Activated CD8-positive, alpha-beta memory T cell treated with anti-CD3 and anti-CD28 coated beads for 1 hour (primary cell): ENCODE data around the gene HIC1.

Source experiments
- DNase-seq, 2 donors: peaks; one replicate each; pipeline ENCODE4 v3.0.0-alpha.2; 2020; ENCODE audit warnings: low read depth in 1 of 2; ENCODE audit errors: extremely low read depth in 1 of 2

Gene HIC1

GRCh38 chr17:2024572-2025219 is 30.2 kb upstream of the HIC1 start:
- DNase-seq = no peak

DNA sequence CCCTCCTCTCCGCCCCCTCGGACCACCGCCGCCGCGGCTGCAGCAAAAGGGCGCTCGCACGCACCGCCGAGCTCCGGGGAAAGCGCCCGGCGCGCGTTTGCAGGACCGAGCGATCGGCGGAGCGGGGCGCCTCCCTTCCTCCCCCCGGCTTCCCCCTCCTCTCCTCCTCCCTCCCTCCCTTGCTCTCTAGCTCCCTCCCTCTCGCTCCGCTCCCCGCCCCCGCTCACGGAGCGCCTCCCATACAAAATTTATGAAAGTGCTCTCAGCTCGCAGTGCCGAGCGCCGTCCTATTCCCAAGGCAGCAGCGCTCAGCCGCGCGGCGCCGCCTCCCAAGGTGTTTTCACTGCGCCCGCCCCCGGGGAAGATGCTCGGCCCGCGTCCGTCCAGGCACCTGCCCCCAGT is 29.7 kb upstream of the HIC1 start, which contains the start of gene RTN4RL1:
Gene RTN4RL1 (minus strand): TSS at position 115 of the 402 bp plus-strand sequence. CDS start 469 bp downstream, outside the sequence.
- DNase-seq = peak; percentile 23 to 53

- no peak for DNase-seq
Measured at GRCh38 chr17:2025622-2026309, 29.1 kb upstream of the HIC1 start.

- no peak for DNase-seq
Measured at GRCh38 chr17:2027528-2028233, 27.2 kb upstream of the HIC1 start.

DNA sequence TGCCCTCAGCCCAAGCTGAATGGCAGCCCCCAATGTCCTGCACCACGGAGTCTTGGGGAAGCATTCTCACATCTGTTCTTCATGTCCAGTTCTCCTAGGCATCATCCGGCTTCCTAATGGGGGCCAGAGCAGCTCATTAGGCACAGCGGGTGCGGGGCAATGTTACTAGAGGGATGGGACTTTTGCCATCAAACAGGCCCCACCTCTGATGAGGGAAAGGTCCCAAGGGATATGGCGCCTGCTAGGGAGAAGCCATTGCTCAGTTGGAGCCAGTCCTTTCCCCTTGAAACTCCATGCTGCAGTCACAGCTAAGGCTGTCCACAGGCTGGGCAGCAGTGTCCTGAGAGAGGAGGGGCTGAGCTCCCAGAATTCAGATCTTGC is 26.7 kb upstream of the HIC1 start:
- DNase-seq = no peak

- no peak for DNase-seq
Measured at GRCh38 chr17:2028737-2029136, 26.2 kb upstream of the HIC1 start.

GRCh38 chr17:2029911-2030778 is 24.8 kb upstream of the HIC1 start, which contains the start of gene DPH1:
TSS of gene DPH1 (plus strand) at chr17:2030153. CDS start at chr17:2030170, 17 bp downstream.
- peak in 1 of 2 donors; percentile 77 for DNase-seq

DNA sequence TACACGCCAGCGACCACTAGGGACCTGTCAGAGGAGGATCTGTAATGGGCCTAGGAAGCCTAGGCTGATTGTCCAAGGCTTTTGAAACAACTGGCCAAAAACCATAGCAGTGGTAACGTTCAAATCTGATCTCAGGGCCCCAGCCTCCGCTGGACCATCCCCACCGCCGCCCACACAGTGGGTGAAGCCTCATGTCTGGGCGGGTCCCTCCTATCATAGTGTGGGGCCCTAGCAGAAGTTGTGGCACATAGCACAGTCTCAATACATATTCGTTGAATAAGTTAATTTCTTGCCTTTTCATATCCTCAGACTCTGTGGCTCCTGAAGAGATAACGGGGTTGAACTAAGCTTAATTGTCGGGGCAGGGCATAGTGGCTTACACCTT is 24.1 kb upstream of the HIC1 start:
- DNase-seq = no peak

GRCh38 chr17:2033153-2033552 is 21.8 kb upstream of the HIC1 start:
- DNase-seq = no peak

GRCh38 chr17:2034157-2034556 is 20.7 kb upstream of the HIC1 start:
- no peak for DNase-seq

GRCh38 chr17:2034806-2035540 is 19.9 kb upstream of the HIC1 start:
- DNase-seq = no peak

DNA sequence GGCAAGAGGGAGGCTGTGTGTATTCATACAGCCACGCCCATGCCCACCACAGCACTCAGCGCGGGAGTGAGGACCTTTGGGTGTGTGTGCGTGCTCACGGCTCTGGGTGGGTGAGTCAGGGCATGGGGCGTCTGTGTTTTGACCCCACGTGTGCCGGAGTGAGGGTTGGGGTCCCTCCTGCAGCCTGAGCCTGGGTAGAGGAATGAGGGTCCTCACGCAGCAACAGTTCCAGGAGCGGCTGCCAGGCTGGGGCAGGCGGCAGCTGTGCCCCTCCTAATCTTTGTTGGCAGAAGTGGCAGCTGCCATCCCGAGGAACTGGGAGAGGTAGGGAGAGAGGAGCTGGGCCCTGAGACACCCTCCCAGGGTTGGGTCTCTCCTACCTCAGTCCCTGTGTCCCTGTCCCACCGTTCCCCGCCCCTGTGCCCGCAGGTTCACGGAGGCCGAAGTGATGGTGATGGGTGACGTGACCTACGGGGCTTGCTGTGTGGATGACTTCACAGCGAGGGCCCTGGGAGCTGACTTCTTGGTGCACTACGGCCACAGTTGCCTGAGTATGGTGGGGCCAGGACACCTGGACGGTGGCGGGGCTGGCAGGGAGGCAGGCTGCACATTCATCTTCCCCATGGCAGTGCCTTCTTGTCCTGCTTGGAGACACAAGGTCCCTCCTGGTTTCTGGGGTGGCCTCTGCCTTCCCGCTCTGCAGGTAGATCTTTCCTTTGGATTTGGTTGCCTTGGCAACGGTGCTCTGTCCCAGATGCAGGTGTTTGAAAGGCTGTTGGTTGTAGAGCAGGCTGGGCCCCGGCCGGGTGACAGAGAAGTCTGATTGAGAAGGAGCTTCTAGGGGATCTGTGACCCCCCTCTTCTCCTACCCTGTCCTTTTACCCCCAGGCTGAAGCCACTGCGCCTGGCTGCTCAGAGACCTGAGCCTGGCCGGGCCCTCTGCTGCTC is 19.1 kb upstream of the HIC1 start:
- no peak for DNase-seq

- no peak for DNase-seq
Measured at GRCh38 chr17:2037155-2037554, 17.7 kb upstream of the HIC1 start.

DNA sequence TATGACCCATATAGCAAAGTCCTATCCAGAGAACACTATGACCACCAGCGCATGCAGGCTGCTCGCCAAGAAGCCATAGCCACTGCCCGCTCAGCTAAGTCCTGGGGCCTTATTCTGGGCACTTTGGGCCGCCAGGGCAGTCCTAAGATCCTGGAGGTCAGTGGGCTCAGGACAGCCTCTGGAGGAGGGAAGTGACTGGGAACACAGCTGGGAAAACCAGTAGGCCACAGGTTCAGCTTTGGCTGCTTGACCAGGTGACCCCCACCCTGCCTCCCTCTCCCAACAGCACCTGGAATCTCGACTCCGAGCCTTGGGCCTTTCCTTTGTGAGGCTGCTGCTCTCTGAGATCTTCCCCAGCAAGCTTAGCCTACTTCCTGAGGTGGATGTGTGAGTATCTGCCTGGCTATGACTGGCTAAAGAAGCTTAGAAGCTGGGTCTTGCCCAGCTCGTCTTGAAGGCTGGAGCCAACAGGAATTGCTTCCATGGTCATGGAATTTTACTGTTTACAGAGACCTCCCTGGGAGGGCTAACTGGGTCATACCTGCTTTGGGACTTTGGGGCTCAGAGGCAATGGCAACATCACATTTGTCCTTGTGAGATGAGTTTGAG is 14.6 kb upstream of the HIC1 start:
- DNase-seq = no peak

GRCh38 chr17:2040942-2041560 is 13.9 kb upstream of the HIC1 start:
- no peak for DNase-seq

DNA sequence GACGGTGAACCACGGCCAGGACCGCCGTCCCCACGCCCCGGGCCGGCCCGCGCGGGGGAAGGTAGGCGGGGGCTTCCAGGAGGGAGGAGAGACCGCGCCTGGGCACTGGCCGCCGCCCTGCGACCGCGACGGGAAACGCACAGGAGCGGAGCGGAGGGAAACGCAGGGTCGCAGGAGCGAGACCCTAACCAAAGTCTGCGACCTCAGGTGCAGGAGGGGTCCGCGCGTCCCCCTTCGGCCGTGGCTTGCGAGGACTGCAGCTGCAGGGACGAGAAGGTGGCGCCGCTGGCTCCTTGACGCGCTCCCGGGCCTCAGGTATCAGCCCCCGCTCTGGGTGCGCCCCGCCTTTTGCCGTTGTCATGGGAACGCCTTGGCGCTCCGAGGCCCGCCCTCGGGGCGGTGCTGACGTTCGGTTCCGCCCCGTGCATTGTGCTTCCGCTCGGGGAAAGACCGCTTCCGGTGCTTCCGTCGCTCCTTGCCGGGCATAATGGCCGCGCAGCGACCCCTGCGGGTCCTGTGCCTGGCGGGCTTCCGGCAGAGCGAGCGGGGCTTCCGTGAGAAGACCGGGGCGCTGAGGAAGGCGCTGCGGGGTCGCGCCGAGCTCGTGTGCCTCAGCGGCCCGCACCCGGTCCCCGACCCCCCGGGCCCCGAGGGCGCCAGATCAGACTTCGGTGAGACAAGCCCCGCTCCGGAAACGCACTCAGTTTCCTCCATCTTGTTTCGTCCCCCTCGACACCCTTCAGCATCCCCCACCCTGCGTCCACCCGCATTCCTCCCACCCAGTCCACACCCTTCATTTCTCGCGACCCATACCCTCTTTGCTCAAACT is 13.1 kb upstream of the HIC1 start, which contains the start of gene OVCA2:
Gene OVCA2 (plus strand): TSS at position 462 of the 829 bp plus-strand sequence. CDS start 26 bp downstream, at position 488.
- peak; percentile 90 to 98 for DNase-seq

GRCh38 chr17:2042390-2042847 is 12.5 kb upstream of the HIC1 start:
- DNase-seq = no peak
